Measurements from ENCODE around the gene CFDP1. TPM values are rescaled to one million over a fixed set of nuclear protein-coding genes. Genes with fewer than 3 reads are reported as not detected.

Gene CFDP1
- total RNA-seq, 2 experiments from 2014 or later, result 34.7 to 39.9 TPM

GRCh38 chr16:75340741-75341491, 92.4 kb downstream of the CFDP1 start:
- ATAC-seq (no peak), DNase-seq (no peak)
- no peaks in the 10 kb centered on the region for H3K9me3 Mint-ChIP-seq
- no peaks in the 10 kb centered on the region for H3K27me3 Mint-ChIP-seq
- CTCF ChIA-PET, result interaction anchor here (1.9 kb wide), 1 partner anchor 107 kb away, joined by 6 read pairs; no protein-coding TSS in a partner anchor
- POLR2A ChIA-PET, result no interaction called here
- H3K27ac Mint-ChIP-seq, result no peak overlapping the region
- no peaks in the 10 kb centered on the region for H3K4me1 Mint-ChIP-seq (ENCODE audit: low read depth)
- no peak overlapping the region for H3K4me3 Mint-ChIP-seq
- TF ChIP-seq CTCF (IDR thresholded peaks at IDR 0.05), result no peak
- peaks cover 17% of the 10 kb centered on the region for H3K36me3 Mint-ChIP-seq (ENCODE audit: low read depth)
- intact Hi-C loops (cut with micrococcal nuclease), result no loop called here

- ATAC-seq (no peak), DNase-seq (no peak)
- CTCF ChIA-PET, result no interaction called here
- POLR2A ChIA-PET, result no interaction called here
- Mint-ChIP-seq H3K27me3 (no peaks in the 10 kb centered on the region), H3K4me3 (no peak overlapping the region), H3K36me3 (ENCODE audit: low read depth) (peaks cover 14% of the 10 kb centered on the region), H3K9me3 (no peaks in the 10 kb centered on the region), H3K27ac (no peak overlapping the region), H3K4me1 (ENCODE audit: low read depth) (peaks cover 14% of the 10 kb centered on the region)
- intact Hi-C loops (cut with micrococcal nuclease), result no loop called here
- TF ChIP-seq CTCF (IDR thresholded peaks at IDR 0.05), result no peak
Observed at GRCh38 chr16:75337430-75337829, 95.9 kb downstream of the CFDP1 start.

- ChIA-PET CTCF (no interaction called here), POLR2A (no interaction called here)
- DNase-seq, result no peak
- Mint-ChIP-seq H3K27ac (no peak overlapping the region), H3K4me1 (ENCODE audit: low read depth) (peaks cover 14% of the 10 kb centered on the region), H3K27me3 (no peaks in the 10 kb centered on the region), H3K4me3 (no peak overlapping the region), H3K36me3 (ENCODE audit: low read depth) (peaks cover 14% of the 10 kb centered on the region), H3K9me3 (no peaks in the 10 kb centered on the region)
- no peak for TF ChIP-seq CTCF (IDR thresholded peaks at IDR 0.05)
- no peak for ATAC-seq
- intact Hi-C loops (cut with micrococcal nuclease), result no loop called here
Observed at GRCh38 chr16:75336521-75336920, 96.8 kb downstream of the CFDP1 start.

GRCh38 chr16:75333721-75334163, 99.6 kb downstream of the CFDP1 start:
- no peak for TF ChIP-seq CTCF (IDR thresholded peaks at IDR 0.05)
- no peaks in the 10 kb centered on the region for H3K27me3 Mint-ChIP-seq
- intact Hi-C loops (cut with micrococcal nuclease), result no loop called here
- ChIA-PET CTCF (interaction anchor here (1.1 kb wide), 1 partner anchor 10 kb away, joined by 4 read pairs; no protein-coding TSS in a partner anchor), POLR2A (no interaction called here)
- ATAC-seq, result no peak
- no peak overlapping the region for H3K27ac Mint-ChIP-seq
- peaks cover 7% of the 10 kb centered on the region for H3K36me3 Mint-ChIP-seq (ENCODE audit: low read depth)
- H3K9me3 Mint-ChIP-seq, result no peaks in the 10 kb centered on the region
- no peak for DNase-seq
- H3K4me1 Mint-ChIP-seq (ENCODE audit: low read depth), result peaks cover 14% of the 10 kb centered on the region
- no peak overlapping the region for H3K4me3 Mint-ChIP-seq

- Mint-ChIP-seq H3K9me3 (no peaks in the 10 kb centered on the region), H3K27me3 (no peaks in the 10 kb centered on the region), H3K36me3 (ENCODE audit: low read depth) (peaks cover 2% of the 10 kb centered on the region), H3K27ac (no peak overlapping the region), H3K4me3 (no peak overlapping the region), H3K4me1 (ENCODE audit: low read depth) (peaks cover 26% of the 10 kb centered on the region)
- ATAC-seq (no peak), DNase-seq (no peak)
- CTCF ChIA-PET, result no interaction called here
- POLR2A ChIA-PET, result interaction anchor here (0.6 kb wide), 1 partner anchor 233 kb away, joined by 3 read pairs; no protein-coding TSS in a partner anchor
- no peak for TF ChIP-seq CTCF (IDR thresholded peaks at IDR 0.05)
- intact Hi-C loops (cut with micrococcal nuclease), result no loop called here
Observed at GRCh38 chr16:75329943-75330342, 103.4 kb downstream of the CFDP1 start.

Measured in activated CD8-positive, alpha-beta T cell treated with anti-CD3 and anti-CD28 coated beads for 36 hours (primary cell).